Measurements from ENCODE around the gene CCP110. TPM values are rescaled to one million over a fixed set of nuclear protein-coding genes. Genes with fewer than 3 reads are reported as not detected.

CCP110 gene
- total and polyA plus RNA-seq, 2 experiments from 2014 or later: 6.8 to 9.0 TPM

- H3K36me3 ChIP-seq (ENCODE audit: low read depth): 0 out of 2 replicates have a peak, but pooled peaks cover 12% of the 10 kb centered on the region
- no peak for DNase-seq
- H3K9me2 ChIP-seq (ENCODE audit: insufficient read depth): no peaks in the 10 kb centered on the region
- H3K79me2 ChIP-seq (ENCODE audit: insufficient read depth): no peaks in the 10 kb centered on the region
- no peak overlapping the region for H3K4me2 ChIP-seq (ENCODE audit: unreplicated experiment)
- TF ChIP-seq EZH2phosphoT487 (IDR thresholded peaks at IDR 0.05; ENCODE audit: insufficient read depth, low read depth) (no peak), EZH2 (IDR thresholded peaks at IDR 0.05; ENCODE audit: insufficient read depth, poor library complexity, severe bottlenecking) (no peak)
- no peaks in the 10 kb centered on the region for H4K20me1 ChIP-seq (ENCODE audit: insufficient read depth)
- 86 to 89% methylated on average over 5 of the region's 5 CpGs for WGBS, 2 experiments (ENCODE audit: low coverage in 1 of 2, low lambda C conversion rate in 2 of 2, missing lambda C conversion rate in 2 of 2)
- no peaks in the 10 kb centered on the region for H3K27me3 ChIP-seq (replicated peaks; ENCODE audit: insufficient read depth)
- no peaks in the 10 kb centered on the region for H3K4me1 ChIP-seq (ENCODE audit: insufficient read depth)
- in situ Hi-C loops (cut with MboI): no loop called here
- H3F3A ChIP-seq (ENCODE audit: insufficient read depth): no peaks in the 10 kb centered on the region; the same call in 1 of the 2 replicates
- no peaks in the 10 kb centered on the region for H3K9me3 ChIP-seq (ENCODE audit: low read depth)
- no peak overlapping the region for H2AFZ ChIP-seq
- H3K9ac ChIP-seq: no peak overlapping the region
- H3K27ac ChIP-seq: no peak overlapping the region
- H3K4me3 ChIP-seq: no peak overlapping the region
Measured at GRCh38 chr16:19499006-19499405, 24.7 kb upstream of the CCP110 start.

GRCh38 chr16:19499481-19499880, 24.3 kb upstream of the CCP110 start:
- peaks cover under 1% of the 10 kb centered on the region; the same call in 1 of the 2 replicates for H3F3A ChIP-seq (ENCODE audit: insufficient read depth)
- no peaks in the 10 kb centered on the region for H3K4me1 ChIP-seq (ENCODE audit: insufficient read depth)
- no peaks in the 10 kb centered on the region for H3K27me3 ChIP-seq (replicated peaks; ENCODE audit: insufficient read depth)
- H4K20me1 ChIP-seq (ENCODE audit: insufficient read depth): no peaks in the 10 kb centered on the region
- H3K27ac ChIP-seq: no peak overlapping the region
- no peak overlapping the region for H3K4me3 ChIP-seq
- 0 out of 2 replicates have a peak, but pooled peaks cover 12% of the 10 kb centered on the region for H3K36me3 ChIP-seq (ENCODE audit: low read depth)
- DNase-seq: no peak
- no peaks in the 10 kb centered on the region for H3K79me2 ChIP-seq (ENCODE audit: insufficient read depth)
- in situ Hi-C loops (cut with MboI): no loop called here
- no peaks in the 10 kb centered on the region for H3K9me2 ChIP-seq (ENCODE audit: insufficient read depth)
- H2AFZ ChIP-seq: no peak overlapping the region
- H3K9me3 ChIP-seq (ENCODE audit: low read depth): no peaks in the 10 kb centered on the region
- TF ChIP-seq EZH2 (IDR thresholded peaks at IDR 0.05; ENCODE audit: insufficient read depth, poor library complexity, severe bottlenecking) (no peak), EZH2phosphoT487 (IDR thresholded peaks at IDR 0.05; ENCODE audit: insufficient read depth, low read depth) (no peak)
- H3K4me2 ChIP-seq (ENCODE audit: unreplicated experiment): no peak overlapping the region
- WGBS, 2 experiments (ENCODE audit: low coverage in 1 of 2, low lambda C conversion rate in 2 of 2, missing lambda C conversion rate in 2 of 2): 95 to 98% methylated on average over 3 of the region's 3 CpGs
- H3K9ac ChIP-seq: no peak overlapping the region

- Histone ChIP-seq H3K27me3 (replicated peaks; ENCODE audit: insufficient read depth) (no peaks in the 10 kb centered on the region), H3K9ac (no peak overlapping the region), H3K4me2 (ENCODE audit: unreplicated experiment) (no peak overlapping the region), H3K9me2 (ENCODE audit: insufficient read depth) (no peaks in the 10 kb centered on the region), H3K36me3 (ENCODE audit: low read depth) (peaks cover 16% of the 10 kb centered on the region; the same call in 1 of the 2 replicates), H4K20me1 (ENCODE audit: insufficient read depth) (no peaks in the 10 kb centered on the region), H3K79me2 (ENCODE audit: insufficient read depth) (no peaks in the 10 kb centered on the region), H3K27ac (no peak overlapping the region), H3K9me3 (ENCODE audit: low read depth) (no peaks in the 10 kb centered on the region), H3K4me1 (ENCODE audit: insufficient read depth) (no peaks in the 10 kb centered on the region), H3F3A (ENCODE audit: insufficient read depth) (peaks cover 8% of the 10 kb centered on the region; the same call in 1 of the 2 replicates), H2AFZ (no peak overlapping the region), H3K4me3 (no peak overlapping the region)
- DNase-seq: peak; percentile 67
- in situ Hi-C loops (cut with MboI): loop anchor here (25.0 kb wide), 1 partner anchor 415 kb away; no protein-coding TSS in a partner anchor
- WGBS, 2 experiments (ENCODE audit: low coverage in 1 of 2, low lambda C conversion rate in 2 of 2, missing lambda C conversion rate in 2 of 2): 89 to 94% methylated on average over 3 of the region's 3 CpGs
- no peak for TF ChIP-seq EZH2 (IDR thresholded peaks at IDR 0.05; ENCODE audit: insufficient read depth, poor library complexity, severe bottlenecking)
Measured at GRCh38 chr16:19502395-19503131, 21.2 kb upstream of the CCP110 start.

GRCh38 chr16:19503461-19504075, 20.2 kb upstream of the CCP110 start:
- Histone ChIP-seq H3K4me2 (ENCODE audit: unreplicated experiment) (no peak overlapping the region), H3K4me3 (no peak overlapping the region), H3K9me3 (ENCODE audit: low read depth) (no peaks in the 10 kb centered on the region), H3K36me3 (ENCODE audit: low read depth) (peaks cover 18% of the 10 kb centered on the region; the same call in 1 of the 2 replicates), H3K79me2 (ENCODE audit: insufficient read depth) (no peaks in the 10 kb centered on the region), H4K20me1 (ENCODE audit: insufficient read depth) (no peaks in the 10 kb centered on the region), H2AFZ (no peak overlapping the region), H3K27ac (no peak overlapping the region), H3F3A (ENCODE audit: insufficient read depth) (peaks cover 8% of the 10 kb centered on the region; the same call in 1 of the 2 replicates), H3K27me3 (replicated peaks; ENCODE audit: insufficient read depth) (no peaks in the 10 kb centered on the region), H3K9ac (no peak overlapping the region), H3K4me1 (ENCODE audit: insufficient read depth) (no peaks in the 10 kb centered on the region), H3K9me2 (ENCODE audit: insufficient read depth) (no peaks in the 10 kb centered on the region)
- DNase-seq: no peak
- TF ChIP-seq EZH2phosphoT487 (IDR thresholded peaks at IDR 0.05; ENCODE audit: insufficient read depth, low read depth): no peak
- TF ChIP-seq EZH2 (IDR thresholded peaks at IDR 0.05; ENCODE audit: insufficient read depth, poor library complexity, severe bottlenecking): no peak
- WGBS, 2 experiments (ENCODE audit: low coverage in 1 of 2, low lambda C conversion rate in 2 of 2, missing lambda C conversion rate in 2 of 2): 97 to 99% methylated on average over 5 of the region's 5 CpGs
- in situ Hi-C loops (cut with MboI): loop anchor here (25.0 kb wide), 1 partner anchor 416 kb away; no protein-coding TSS in a partner anchor
